ENCODE data around the gene POLE.

DNA sequence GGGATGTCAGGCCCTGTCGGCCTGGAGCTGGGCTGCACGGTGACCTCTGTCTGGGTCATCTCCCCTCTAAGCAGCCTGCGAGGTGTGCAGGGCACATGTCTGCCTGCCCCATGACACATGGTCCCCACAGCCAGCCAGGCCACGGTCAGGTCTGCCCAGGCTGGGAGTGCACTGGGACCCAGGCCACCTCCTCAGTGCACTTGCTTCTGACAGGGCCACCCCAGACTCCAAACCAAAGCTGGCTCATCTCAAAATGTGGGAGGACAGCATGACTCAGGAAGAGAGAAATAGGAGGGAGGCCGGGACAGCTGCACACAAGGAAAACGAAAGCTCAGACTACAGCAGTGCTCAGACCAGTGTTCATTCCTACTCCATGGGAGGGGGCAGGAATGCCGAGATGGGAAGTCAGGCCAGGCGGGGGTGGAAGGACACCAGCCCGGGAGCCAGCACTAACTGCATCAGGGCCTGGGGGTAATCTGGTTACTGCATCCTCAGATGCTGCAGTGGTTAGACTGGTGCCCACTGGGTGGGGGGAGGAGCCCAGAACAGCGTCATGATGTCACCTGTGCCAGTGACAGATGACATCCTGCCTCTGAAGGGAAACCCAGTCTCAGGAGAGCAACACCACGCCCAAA, 64.6 kb downstream of the POLE start:
- TF ChIP-seq, protein P1, sequence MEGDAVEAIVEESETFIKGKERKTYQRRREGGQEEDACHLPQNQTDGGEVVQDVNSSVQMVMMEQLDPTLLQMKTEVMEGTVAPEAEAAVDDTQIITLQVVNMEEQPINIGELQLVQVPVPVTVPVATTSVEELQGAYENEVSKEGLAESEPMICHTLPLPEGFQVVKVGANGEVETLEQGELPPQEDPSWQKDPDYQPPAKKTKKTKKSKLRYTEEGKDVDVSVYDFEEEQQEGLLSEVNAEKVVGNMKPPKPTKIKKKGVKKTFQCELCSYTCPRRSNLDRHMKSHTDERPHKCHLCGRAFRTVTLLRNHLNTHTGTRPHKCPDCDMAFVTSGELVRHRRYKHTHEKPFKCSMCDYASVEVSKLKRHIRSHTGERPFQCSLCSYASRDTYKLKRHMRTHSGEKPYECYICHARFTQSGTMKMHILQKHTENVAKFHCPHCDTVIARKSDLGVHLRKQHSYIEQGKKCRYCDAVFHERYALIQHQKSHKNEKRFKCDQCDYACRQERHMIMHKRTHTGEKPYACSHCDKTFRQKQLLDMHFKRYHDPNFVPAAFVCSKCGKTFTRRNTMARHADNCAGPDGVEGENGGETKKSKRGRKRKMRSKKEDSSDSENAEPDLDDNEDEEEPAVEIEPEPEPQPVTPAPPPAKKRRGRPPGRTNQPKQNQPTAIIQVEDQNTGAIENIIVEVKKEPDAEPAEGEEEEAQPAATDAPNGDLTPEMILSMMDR (IDR thresholded peaks at IDR 0.05): no peak
- TF ChIP-seq ZFX (IDR thresholded peaks at IDR 0.05; ENCODE audit: borderline replicate concordance): no peak

All from 22Rv1 (cell line).